H1 (cell line): ENCODE measurements around the gene WDR48.

Experiments used
- CHD2 ChIP-seq: IDR thresholded peaks from 2 replicates; pipeline ENCODE4 v1.6.1; 2012; ENCODE audit warnings: low read length, improper control_type of control experiment
- CTCF ChIP-seq, 3 experiments: IDR thresholded peaks; 1 replicate in 2 of 3; 2 replicates in 1 of 3; pipeline versions ENCODE4 v1.5.1 to v1.6.1; 2011; ENCODE audit warnings: low read length in 3 of 3, mild to moderate bottlenecking in 3 of 3, inconsistent platforms in 2 of 3, low read depth in 1 of 3, moderate library complexity in 1 of 3; ENCODE audit not compliant: insufficient read depth in 1 of 3; ENCODE audit errors: control extremely low read depth in 1 of 3
- EP300 ChIP-seq, 2 experiments: IDR thresholded peaks; 1 replicate in 1 of 2; 2 replicates in 1 of 2; pipeline ENCODE4 v1.6.1; 2011 to 2012; ENCODE audit warnings: low read depth in 2 of 2, low read length in 2 of 2, mild to moderate bottlenecking in 2 of 2, borderline replicate concordance in 1 of 2, inconsistent platforms in 1 of 2, moderate library complexity in 1 of 2
- EZH2 ChIP-seq: fragments of 200-600 bp; sonication (generic); IDR thresholded peaks from 2 replicates; pipeline ENCODE4 v1.7.1; 2012; ENCODE audit warnings: low read depth, mild to moderate bottlenecking, moderate library complexity, low read length, inconsistent platforms; ENCODE audit not compliant: severe bottlenecking
- GABPA ChIP-seq: IDR thresholded peaks from 2 replicates; pipeline ENCODE4 v1.6.1; 2011; ENCODE audit warnings: mild to moderate bottlenecking, low read length, moderate library complexity, borderline replicate concordance; ENCODE audit not compliant: insufficient read depth
- JUND ChIP-seq: IDR thresholded peaks from 2 replicates; pipeline ENCODE4 v1.6.1; 2011; ENCODE audit warnings: mild to moderate bottlenecking, improper control_type of control experiment, low read length
- KDM1A ChIP-seq: fragments of 200-600, 300-600 bp; sonication (generic); IDR thresholded peaks from 2 replicates; pipeline ENCODE4 v1.7.1; 2016; ENCODE audit warnings: mild to moderate bottlenecking, low read length, borderline replicate concordance
- POLR2A ChIP-seq, 2 experiments: IDR thresholded peaks; 1 replicate in 1 of 2; 2 replicates in 1 of 2; pipeline ENCODE4 v1.6.1; 2011; ENCODE audit warnings: low read depth in 2 of 2, low read length in 2 of 2, mild to moderate bottlenecking in 2 of 2; ENCODE audit errors: control extremely low read depth in 1 of 2
- POLR2AphosphoS5 ChIP-seq: IDR thresholded peaks from 2 replicates; pipeline ENCODE4 v1.6.1; 2011; ENCODE audit warnings: low read depth, low read length
- RFX5 ChIP-seq: IDR thresholded peaks from 2 replicates; pipeline ENCODE4 v1.6.1; 2011; ENCODE audit warnings: low read depth, low read length, improper control_type of control experiment, borderline replicate concordance
- SUZ12 ChIP-seq: fragments of 200-600 bp; sonication (generic); IDR thresholded peaks from 2 replicates; pipeline ENCODE4 v1.6.1; 2012; ENCODE audit warnings: mild to moderate bottlenecking, inconsistent platforms, low read length, moderate library complexity, mixed read lengths
- TBP ChIP-seq: IDR thresholded peaks from 2 replicates; pipeline ENCODE4 v1.6.1; 2011; ENCODE audit warnings: low read depth, low read length, improper control_type of control experiment
- USF2 ChIP-seq: IDR thresholded peaks from 2 replicates; pipeline ENCODE4 v1.6.1; 2011; ENCODE audit warnings: low read length, improper control_type of control experiment
- ZNF274 ChIP-seq: IDR thresholded peaks from 2 replicates; pipeline ENCODE4 v1.7.0; 2012; ENCODE audit warnings: low read length, borderline replicate concordance; ENCODE audit errors: extremely low read depth

GRCh38 chr3:39019299-39019698 lies 32.5 kb upstream of the WDR48 start:
- TF ChIP-seq EZH2 = no peak
- no peak for TF ChIP-seq CTCF (IDR thresholded peaks at IDR 0.05; ENCODE audit: control extremely low read depth in 1 of 3, insufficient read depth in 1 of 3, low read depth in 1 of 3, low read length in 3 of 3)
- TF ChIP-seq ZNF274 = no peak
- TF ChIP-seq EP300 (IDR thresholded peaks at IDR 0.05; ENCODE audit: borderline replicate concordance in 1 of 2, low read depth in 2 of 2, low read length in 2 of 2) = no peak
- TF ChIP-seq RFX5 = no peak
- TF ChIP-seq SUZ12 = no peak
- TF ChIP-seq USF2 = no peak
- no peak for TF ChIP-seq GABPA
- TF ChIP-seq POLR2AphosphoS5 = no peak
- no peak for TF ChIP-seq POLR2A (IDR thresholded peaks at IDR 0.05; ENCODE audit: control extremely low read depth in 1 of 2, low read depth in 2 of 2, low read length in 2 of 2)
- TF ChIP-seq CHD2 = no peak
- TF ChIP-seq TBP = no peak
- TF ChIP-seq KDM1A = no peak
- TF ChIP-seq JUND = no peak
